ENCODE results near the gene ST6GALNAC3.
"Not testable (repeated sequence)": the region's sequence is repeated elsewhere in the genome, so short reads cannot be mapped to it uniquely, and the experiment has no call there.

Gene ST6GALNAC3

DNA sequence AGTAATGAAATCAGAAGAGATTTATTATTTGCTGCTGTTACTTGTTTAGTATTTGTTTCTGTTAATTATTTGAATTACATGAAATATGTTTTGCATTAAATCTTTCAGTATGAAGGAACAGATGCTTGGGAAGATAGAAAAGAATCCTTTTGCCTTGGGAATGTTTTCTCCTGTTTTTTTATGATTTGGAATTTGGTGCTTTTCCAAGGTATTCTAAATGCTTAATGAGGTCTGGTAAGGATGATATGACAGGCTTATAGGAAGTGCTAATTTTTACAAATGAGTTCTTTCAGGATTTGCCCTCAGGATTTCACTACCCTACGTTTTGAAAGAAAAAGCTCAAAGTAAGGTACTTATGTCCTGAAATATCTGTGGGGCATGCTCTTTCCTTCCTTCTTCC, 25.6 kb upstream of the ST6GALNAC3 start:
- H3K36me3 ChIP-seq (ENCODE audit: control insufficient read depth, insufficient read depth, low read length): no peaks in the 10 kb centered on the region
- no peak overlapping the region for H3K27ac ChIP-seq (ENCODE audit: low read depth, low read length)
- H3K9ac ChIP-seq (ENCODE audit: low read length): no peak overlapping the region
- H3K27me3 ChIP-seq (ENCODE audit: control insufficient read depth, insufficient read depth, low read length): no peaks in the 10 kb centered on the region
- H3K4me3 ChIP-seq (ENCODE audit: low read depth, low read length): no peak overlapping the region
- no peaks in the 10 kb centered on the region for H3K9me3 ChIP-seq (ENCODE audit: control insufficient read depth, insufficient read depth, low read depth, low read length)
- H3K4me1 ChIP-seq (ENCODE audit: control insufficient read depth, insufficient read depth, low read length): peaks cover 17% of the 10 kb centered on the region

DNA sequence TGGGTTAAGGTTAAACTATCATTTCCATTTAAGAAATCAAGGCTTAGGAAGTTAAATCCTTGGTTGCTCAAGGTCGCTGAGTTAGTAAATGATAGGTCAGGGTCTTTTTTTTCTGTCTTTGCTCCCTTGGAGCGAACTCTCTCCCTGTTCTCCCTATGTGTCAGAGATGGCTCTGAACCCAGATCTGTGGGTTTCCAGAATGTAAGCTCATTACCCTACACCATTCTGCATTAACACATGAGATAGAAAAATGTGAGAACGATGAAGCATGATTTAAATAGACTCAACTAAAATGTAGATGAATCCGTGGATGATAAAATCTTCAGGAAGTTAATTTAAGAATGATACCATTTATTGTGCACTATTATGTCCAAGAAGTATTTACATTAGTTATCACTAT, 25.0 kb upstream of the ST6GALNAC3 start:
- H3K9ac ChIP-seq (ENCODE audit: low read length): no peak overlapping the region
- no peak overlapping the region for H3K27ac ChIP-seq (ENCODE audit: low read depth, low read length)
- peaks cover 17% of the 10 kb centered on the region for H3K4me1 ChIP-seq (ENCODE audit: control insufficient read depth, insufficient read depth, low read length)
- no peak overlapping the region for H3K4me3 ChIP-seq (ENCODE audit: low read depth, low read length)
- no peaks in the 10 kb centered on the region for H3K36me3 ChIP-seq (ENCODE audit: control insufficient read depth, insufficient read depth, low read length)
- H3K9me3 ChIP-seq (ENCODE audit: control insufficient read depth, insufficient read depth, low read depth, low read length): no peaks in the 10 kb centered on the region
- no peaks in the 10 kb centered on the region for H3K27me3 ChIP-seq (ENCODE audit: control insufficient read depth, insufficient read depth, low read length)

DNA sequence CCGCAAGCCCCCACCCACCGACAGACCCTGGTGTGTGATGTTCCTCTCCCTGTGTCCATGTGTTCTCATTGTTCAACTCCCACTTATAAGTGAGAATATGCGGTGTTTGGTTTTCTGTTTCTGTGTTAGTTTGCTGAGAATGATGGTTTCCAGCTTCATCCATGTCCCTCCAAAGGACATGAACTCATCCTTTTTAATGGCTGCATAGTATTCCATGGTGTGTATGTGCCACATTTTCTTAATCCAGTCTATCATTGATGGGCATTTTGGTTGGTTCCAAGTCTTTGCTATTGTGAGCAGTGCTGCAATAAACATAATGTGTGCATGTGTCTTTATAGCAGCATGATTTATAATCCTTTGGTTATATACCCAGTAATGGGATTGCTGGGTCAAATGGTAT, 24.5 kb upstream of the ST6GALNAC3 start:
- H3K9ac ChIP-seq (ENCODE audit: low read length); H3K27ac ChIP-seq (ENCODE audit: low read depth, low read length); H3K27me3 ChIP-seq (ENCODE audit: control insufficient read depth, insufficient read depth, low read length); H3K9me3 ChIP-seq (ENCODE audit: control insufficient read depth, insufficient read depth, low read depth, low read length); H3K36me3 ChIP-seq (ENCODE audit: control insufficient read depth, insufficient read depth, low read length); H3K4me3 ChIP-seq (ENCODE audit: low read depth, low read length): not testable (repeated sequence)
- peaks cover 17% of the 10 kb centered on the region for H3K4me1 ChIP-seq (ENCODE audit: control insufficient read depth, insufficient read depth, low read length)

DNA sequence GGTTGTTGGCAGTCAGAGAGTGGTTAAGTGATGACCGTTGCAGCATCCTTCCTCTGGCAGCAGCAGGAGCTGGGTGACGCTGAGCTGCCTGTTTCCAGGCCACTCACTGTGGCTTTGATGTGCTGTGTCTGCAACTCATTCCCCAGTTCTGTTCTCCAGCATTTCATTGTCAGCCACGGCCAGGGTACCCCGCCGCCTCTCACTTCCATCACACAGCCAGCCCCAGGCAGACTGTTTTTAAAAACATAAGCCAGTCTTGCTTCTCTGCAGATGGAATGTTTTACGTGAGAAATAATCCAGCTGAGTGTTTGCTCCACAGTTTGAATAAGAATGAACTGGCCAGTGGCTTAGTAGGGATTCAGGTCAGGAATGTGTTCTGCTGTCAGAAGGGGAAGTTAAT, 21.5 kb upstream of the ST6GALNAC3 start:
- peaks cover 22% of the 10 kb centered on the region for H3K4me1 ChIP-seq (ENCODE audit: control insufficient read depth, insufficient read depth, low read length)
- H3K9me3 ChIP-seq (ENCODE audit: control insufficient read depth, insufficient read depth, low read depth, low read length): no peaks in the 10 kb centered on the region
- no peaks in the 10 kb centered on the region for H3K27me3 ChIP-seq (ENCODE audit: control insufficient read depth, insufficient read depth, low read length)
- no peak overlapping the region for H3K9ac ChIP-seq (ENCODE audit: low read length)
- H3K36me3 ChIP-seq (ENCODE audit: control insufficient read depth, insufficient read depth, low read length): no peaks in the 10 kb centered on the region
- no peak overlapping the region for H3K4me3 ChIP-seq (ENCODE audit: low read depth, low read length)
- H3K27ac ChIP-seq (ENCODE audit: low read depth, low read length): no peak overlapping the region

DNA sequence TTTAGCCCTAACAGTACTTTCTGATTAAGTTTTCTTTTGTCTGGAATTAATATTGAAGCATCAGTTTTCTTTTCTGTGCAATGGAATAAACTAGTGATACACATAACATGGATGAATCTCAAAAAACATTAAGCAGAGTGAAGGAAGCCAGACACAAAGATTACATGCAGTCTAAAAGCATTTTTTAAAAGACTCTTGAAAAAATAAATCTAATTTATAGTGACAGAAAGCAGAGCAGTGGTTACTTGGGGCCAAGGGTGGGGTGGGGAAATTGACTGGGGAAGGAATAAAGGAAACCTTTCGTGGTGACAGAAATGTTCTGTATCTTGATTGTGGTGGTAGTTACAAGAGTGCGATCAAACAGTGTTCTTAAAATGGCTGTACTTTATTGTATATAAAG, 20.2 kb upstream of the ST6GALNAC3 start:
- peaks cover 17% of the 10 kb centered on the region for H3K4me1 ChIP-seq (ENCODE audit: control insufficient read depth, insufficient read depth, low read length)
- H3K27ac ChIP-seq (ENCODE audit: low read depth, low read length): no peak overlapping the region
- no peak overlapping the region for H3K4me3 ChIP-seq (ENCODE audit: low read depth, low read length)
- H3K27me3 ChIP-seq (ENCODE audit: control insufficient read depth, insufficient read depth, low read length): no peaks in the 10 kb centered on the region
- H3K36me3 ChIP-seq (ENCODE audit: control insufficient read depth, insufficient read depth, low read length): no peaks in the 10 kb centered on the region
- no peak overlapping the region for H3K9ac ChIP-seq (ENCODE audit: low read length)
- no peaks in the 10 kb centered on the region for H3K9me3 ChIP-seq (ENCODE audit: control insufficient read depth, insufficient read depth, low read depth, low read length)

DNA sequence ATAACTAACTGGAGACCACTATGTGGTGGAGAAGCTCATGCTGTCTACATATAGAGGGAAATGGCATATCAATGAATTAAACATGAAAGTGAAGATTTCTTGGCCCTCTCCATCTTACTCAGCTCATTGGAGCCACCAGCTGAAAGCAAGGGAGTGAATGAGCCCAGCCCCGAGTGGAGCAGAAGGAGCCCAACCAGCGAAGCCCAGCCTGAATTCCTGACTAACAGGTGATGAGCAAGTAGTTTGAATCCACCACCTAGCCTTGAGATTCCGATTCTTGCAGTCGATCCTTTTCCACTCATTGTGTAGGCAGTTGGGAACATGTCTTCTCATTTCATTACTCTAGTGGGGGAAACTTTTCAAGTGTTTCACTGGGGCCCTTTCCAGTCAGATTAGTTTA, 18.6 kb upstream of the ST6GALNAC3 start:
- H3K36me3 ChIP-seq (ENCODE audit: control insufficient read depth, insufficient read depth, low read length): no peaks in the 10 kb centered on the region
- H3K9me3 ChIP-seq (ENCODE audit: control insufficient read depth, insufficient read depth, low read depth, low read length): no peaks in the 10 kb centered on the region
- no peak overlapping the region for H3K27ac ChIP-seq (ENCODE audit: low read depth, low read length)
- no peak overlapping the region for H3K9ac ChIP-seq (ENCODE audit: low read length)
- H3K27me3 ChIP-seq (ENCODE audit: control insufficient read depth, insufficient read depth, low read length): no peaks in the 10 kb centered on the region
- peaks cover 16% of the 10 kb centered on the region; the same call in 1 of the 2 replicates for H3K4me1 ChIP-seq (ENCODE audit: control insufficient read depth, insufficient read depth, low read length)
- H3K4me3 ChIP-seq (ENCODE audit: low read depth, low read length): no peak overlapping the region

DNA sequence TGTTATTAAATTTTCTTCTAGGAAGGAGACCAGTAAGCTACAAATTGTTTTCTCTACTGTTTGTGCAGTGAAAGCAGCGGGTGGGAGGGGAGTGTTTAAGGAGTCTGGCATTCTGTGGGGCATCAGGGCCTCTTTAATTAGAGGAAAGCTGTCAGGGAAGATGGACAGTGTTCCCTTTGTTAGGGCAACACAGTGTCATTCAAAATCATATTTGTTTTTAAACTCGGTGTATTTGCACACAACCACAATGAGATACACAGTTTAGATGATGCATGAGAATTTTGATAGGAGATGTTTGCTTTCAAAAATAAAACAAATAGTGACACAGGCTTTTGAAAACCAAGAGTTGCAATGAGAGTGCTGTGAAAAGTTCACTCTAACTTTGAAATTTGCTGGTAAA, 15.1 kb upstream of the ST6GALNAC3 start:
- H3K4me3 ChIP-seq (ENCODE audit: low read depth, low read length): no peak overlapping the region
- no peaks in the 10 kb centered on the region for H3K9me3 ChIP-seq (ENCODE audit: control insufficient read depth, insufficient read depth, low read depth, low read length)
- no peak overlapping the region for H3K27ac ChIP-seq (ENCODE audit: low read depth, low read length)
- H3K27me3 ChIP-seq (ENCODE audit: control insufficient read depth, insufficient read depth, low read length): no peaks in the 10 kb centered on the region
- H3K4me1 ChIP-seq (ENCODE audit: control insufficient read depth, insufficient read depth, low read length): peaks cover 5% of the 10 kb centered on the region; the same call in 1 of the 2 replicates
- H3K36me3 ChIP-seq (ENCODE audit: control insufficient read depth, insufficient read depth, low read length): no peaks in the 10 kb centered on the region
- H3K9ac ChIP-seq (ENCODE audit: low read length): no peak overlapping the region

DNA sequence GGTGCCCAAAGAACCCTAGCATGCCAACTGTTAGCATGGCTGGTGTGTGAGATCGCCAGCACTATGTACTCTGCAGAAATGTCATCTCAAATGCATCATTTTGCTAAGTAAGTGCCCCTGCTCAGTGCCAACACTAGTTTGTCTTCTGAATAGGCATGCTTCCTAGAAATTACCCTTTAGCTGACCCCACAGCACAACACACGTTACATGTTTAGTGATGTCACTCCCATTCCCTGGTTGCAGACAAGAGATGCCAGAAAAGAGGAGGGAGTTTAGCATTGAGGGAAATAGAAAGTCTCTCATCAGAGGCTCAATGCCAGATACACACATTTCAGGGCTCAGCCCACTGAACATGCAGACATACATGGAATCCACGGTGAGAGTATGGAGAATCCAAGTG, 9.3 kb upstream of the ST6GALNAC3 start:
- Histone ChIP-seq H3K9ac (ENCODE audit: low read length) (no peak overlapping the region), H3K4me1 (ENCODE audit: control insufficient read depth, insufficient read depth, low read length) (no peaks in the 10 kb centered on the region), H3K36me3 (ENCODE audit: control insufficient read depth, insufficient read depth, low read length) (no peaks in the 10 kb centered on the region)

DNA sequence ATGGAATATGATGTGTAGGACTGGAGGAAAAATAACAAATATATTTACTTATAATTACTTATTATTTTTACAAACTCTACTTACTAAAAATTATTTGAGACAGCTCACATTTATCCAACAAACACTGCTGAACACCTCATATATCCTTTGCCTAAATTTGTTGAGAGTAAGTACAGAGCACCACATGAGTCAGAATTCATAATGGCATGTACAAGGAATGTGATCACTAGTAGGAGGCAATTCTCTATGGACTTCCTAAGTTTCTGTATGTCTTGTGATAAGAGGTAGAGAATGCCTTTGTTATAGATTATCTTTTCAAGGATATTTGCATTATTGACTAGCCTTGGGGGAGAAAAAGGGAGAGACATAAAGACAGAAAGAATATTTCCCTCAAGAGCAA, 8.2 kb upstream of the ST6GALNAC3 start:
- H3K4me1 ChIP-seq (ENCODE audit: control insufficient read depth, insufficient read depth, low read length): peaks cover 3% of the 10 kb centered on the region; the same call in 1 of the 2 replicates
- no peaks in the 10 kb centered on the region for H3K27me3 ChIP-seq (ENCODE audit: control insufficient read depth, insufficient read depth, low read length)
- no peaks in the 10 kb centered on the region for H3K36me3 ChIP-seq (ENCODE audit: control insufficient read depth, insufficient read depth, low read length)
- H3K9ac ChIP-seq (ENCODE audit: low read length): no peak overlapping the region
- no peak overlapping the region for H3K4me3 ChIP-seq (ENCODE audit: low read depth, low read length)
- no peak overlapping the region for H3K27ac ChIP-seq (ENCODE audit: low read depth, low read length)
- no peaks in the 10 kb centered on the region for H3K9me3 ChIP-seq (ENCODE audit: control insufficient read depth, insufficient read depth, low read depth, low read length)

More for the DNA sequence above, 9.3 kb upstream of the ST6GALNAC3 start:
- Histone ChIP-seq H3K27me3 (ENCODE audit: control insufficient read depth, insufficient read depth, low read length) (no peaks in the 10 kb centered on the region), H3K4me3 (ENCODE audit: low read depth, low read length) (no peak overlapping the region), H3K9me3 (ENCODE audit: control insufficient read depth, insufficient read depth, low read depth, low read length) (no peaks in the 10 kb centered on the region), H3K27ac (ENCODE audit: low read depth, low read length) (no peak overlapping the region)

DNA sequence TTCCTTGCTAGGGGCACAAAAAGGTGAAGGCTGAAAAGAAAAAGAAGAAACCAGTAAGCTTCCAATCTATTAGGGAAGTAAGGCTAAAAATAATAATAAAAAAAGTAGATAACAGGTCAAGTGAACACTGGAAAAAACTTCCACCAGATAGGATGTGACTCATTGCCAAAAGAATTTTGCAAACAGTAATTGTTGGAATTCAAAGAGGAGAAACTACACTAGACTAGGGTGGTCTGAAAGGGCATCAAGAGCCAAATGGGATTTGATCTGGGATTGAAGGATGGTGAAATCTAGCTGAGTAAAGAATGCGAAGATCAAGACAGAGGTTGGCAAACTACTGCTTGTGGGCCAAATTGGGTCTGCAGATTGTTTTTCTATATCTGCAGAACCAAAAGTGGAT, 6.0 kb upstream of the ST6GALNAC3 start:
- Histone ChIP-seq H3K4me1 (ENCODE audit: control insufficient read depth, insufficient read depth, low read length) (peaks cover 9% of the 10 kb centered on the region), H3K9ac (ENCODE audit: low read length) (no peak overlapping the region), H3K27ac (ENCODE audit: low read depth, low read length) (no peak overlapping the region), H3K9me3 (ENCODE audit: control insufficient read depth, insufficient read depth, low read depth, low read length) (no peaks in the 10 kb centered on the region), H3K4me3 (ENCODE audit: low read depth, low read length) (no peak overlapping the region), H3K36me3 (ENCODE audit: control insufficient read depth, insufficient read depth, low read length) (no peaks in the 10 kb centered on the region), H3K27me3 (ENCODE audit: control insufficient read depth, insufficient read depth, low read length) (no peaks in the 10 kb centered on the region)

DNA sequence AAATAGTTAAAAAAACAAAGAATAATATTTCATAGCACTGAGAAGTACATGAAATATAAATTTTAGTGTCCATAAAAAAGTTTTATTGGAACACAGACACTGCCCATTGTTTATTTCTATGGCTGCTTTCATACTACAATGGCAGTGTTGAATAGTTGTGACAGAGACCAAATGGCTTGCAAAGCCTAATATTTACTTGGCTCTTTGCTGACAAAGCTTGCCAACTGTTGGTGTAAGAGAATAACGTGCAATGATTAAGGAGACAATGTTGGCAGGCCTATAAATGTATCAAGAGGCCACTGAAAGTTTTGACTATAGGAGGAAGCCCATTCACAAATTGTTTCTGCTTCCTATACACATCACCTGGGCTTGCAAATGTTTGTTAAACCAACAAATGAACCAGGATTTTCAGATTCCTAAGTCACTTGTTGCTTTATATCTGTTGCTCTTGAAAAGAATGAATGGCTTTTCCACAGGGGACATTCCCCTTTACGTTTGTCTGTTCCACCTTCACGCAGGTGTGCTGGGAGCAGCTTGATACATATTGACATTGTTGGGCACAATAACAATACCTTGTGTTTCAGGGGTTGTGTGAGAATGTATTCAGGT, 5.5 kb upstream of the ST6GALNAC3 start:
- peaks cover 13% of the 10 kb centered on the region for H3K4me1 ChIP-seq (ENCODE audit: control insufficient read depth, insufficient read depth, low read length)
- no peaks in the 10 kb centered on the region for H3K9me3 ChIP-seq (ENCODE audit: control insufficient read depth, insufficient read depth, low read depth, low read length)
- H3K4me3 ChIP-seq (ENCODE audit: low read depth, low read length): no peak overlapping the region
- H3K36me3 ChIP-seq (ENCODE audit: control insufficient read depth, insufficient read depth, low read length): no peaks in the 10 kb centered on the region
- no peak overlapping the region for H3K9ac ChIP-seq (ENCODE audit: low read length)
- H3K27ac ChIP-seq (ENCODE audit: low read depth, low read length): no peak overlapping the region
- peaks cover 4% of the 10 kb centered on the region; the same call in 1 of the 2 replicates for H3K27me3 ChIP-seq (ENCODE audit: control insufficient read depth, insufficient read depth, low read length)

DNA sequence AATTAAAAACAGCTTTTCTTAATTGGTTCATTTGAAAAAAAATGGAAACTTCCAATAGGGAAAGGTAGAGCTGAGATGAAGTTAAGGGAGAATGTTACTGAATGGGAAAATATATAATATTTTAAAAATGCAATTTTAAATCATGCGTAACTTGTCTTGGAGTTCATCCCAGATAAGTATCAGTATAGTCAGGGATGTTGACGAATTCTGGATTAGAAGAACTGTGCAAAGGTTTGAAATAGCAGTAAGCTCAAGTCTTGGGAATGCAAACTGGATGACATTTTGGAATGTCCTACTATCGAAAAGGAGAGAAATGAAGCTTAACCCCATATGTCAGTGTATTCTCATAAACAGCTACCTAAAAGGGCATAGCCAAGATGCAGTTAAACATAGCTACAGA, 4.0 kb upstream of the ST6GALNAC3 start:
- no peak overlapping the region for H3K27ac ChIP-seq (ENCODE audit: low read depth, low read length)
- H3K4me3 ChIP-seq (ENCODE audit: low read depth, low read length): no peak overlapping the region
- no peak overlapping the region for H3K9ac ChIP-seq (ENCODE audit: low read length)
- no peaks in the 10 kb centered on the region for H3K36me3 ChIP-seq (ENCODE audit: control insufficient read depth, insufficient read depth, low read length)
- peaks cover 22% of the 10 kb centered on the region for H3K4me1 ChIP-seq (ENCODE audit: control insufficient read depth, insufficient read depth, low read length)
- no peaks in the 10 kb centered on the region for H3K9me3 ChIP-seq (ENCODE audit: control insufficient read depth, insufficient read depth, low read depth, low read length)
- peaks cover 4% of the 10 kb centered on the region; the same call in 1 of the 2 replicates for H3K27me3 ChIP-seq (ENCODE audit: control insufficient read depth, insufficient read depth, low read length)

All from HUES6 (cell line).